ENCODE measurements around the gene PACS2. TPM values are rescaled to one million over a fixed set of nuclear protein-coding genes. Genes with fewer than 3 reads are reported as not detected.
A peak's percentile ranks its signal among the peaks of the same experiment; 100 is the strongest.

The PACS2 gene
- total RNA-seq, 4 donors from 2014 or later: 142 to 225 (median 183) TPM

- TF ChIP-seq CTCF (IDR thresholded peaks at IDR 0.05): no peak
- H3K4me1 ChIP-seq: peaks cover 0 to 5% (median 2%) of the 10 kb centered on the region in 4 donors
- H3K27me3 ChIP-seq: no peaks in the 10 kb centered on the region
- H3K9me3 ChIP-seq: no peaks in the 10 kb centered on the region
- no peak overlapping the region for H3K27ac ChIP-seq
- H3K4me3 ChIP-seq: no peak overlapping the region
- peaks cover 0 to 6% (median 0%) of the 10 kb centered on the region in 3 donors for H3K36me3 ChIP-seq
- 72 to 79% methylated on average over 9 of the region's 9 CpGs for WGBS, 2 donors
- no peak for DNase-seq (ENCODE audit: low spot score in 2 of 2)
Measured at GRCh38 chr14:105305791-105306190, 8.8 kb upstream of the PACS2 start.

- no peak overlapping the region for H3K4me3 ChIP-seq
- H3K27ac ChIP-seq: no peak overlapping the region
Measured at GRCh38 chr14:105307052-105307727, 7.4 kb upstream of the PACS2 start.

DNA sequence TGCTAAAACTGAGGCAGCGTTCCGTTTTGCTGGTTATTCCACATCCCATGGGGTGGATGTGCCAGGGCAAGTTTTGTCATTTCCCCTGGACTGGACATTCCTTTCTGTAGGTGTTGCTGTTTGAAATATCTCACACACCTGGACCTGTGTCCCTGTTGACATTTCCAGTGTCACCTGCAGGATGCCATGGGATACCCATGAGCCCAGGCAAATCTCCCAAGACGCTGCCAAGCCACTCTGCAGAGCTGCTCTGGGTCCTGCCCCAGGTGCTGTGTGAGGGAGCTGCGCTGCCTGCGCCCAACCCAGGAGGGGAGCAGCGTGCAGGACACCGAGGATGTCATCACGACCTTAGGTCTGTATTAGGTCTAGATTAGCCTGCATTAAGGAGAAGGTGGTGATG lies 5.2 kb upstream of the PACS2 start:
- no peaks in the 10 kb centered on the region for H3K9me3 ChIP-seq
- peaks cover 0 to 14% (median 7%) of the 10 kb centered on the region in 4 donors for H3K4me1 ChIP-seq
- H3K4me3 ChIP-seq: no peak overlapping the region
- DNase-seq (ENCODE audit: low spot score in 2 of 2): no peak
- no peaks in the 10 kb centered on the region for H3K27me3 ChIP-seq
- H3K36me3 ChIP-seq: peaks cover 0 to 6% (median 0%) of the 10 kb centered on the region in 3 donors
- TF ChIP-seq POLR2A (IDR thresholded peaks at IDR 0.05) (no peak), EP300 (IDR thresholded peaks at IDR 0.05) (no peak), CTCF (IDR thresholded peaks at IDR 0.05) (no peak)
- no peak overlapping the region for H3K27ac ChIP-seq
- whole genome bisulfite sequencing, 2 donors: 95 to 96% methylated on average over 8 of the region's 8 CpGs

More at GRCh38 chr14:105307052-105307727, 7.4 kb upstream of the PACS2 start:
- Histone ChIP-seq H3K9me3 (no peaks in the 10 kb centered on the region), H3K36me3 (peaks cover 0 to 6% (median 0%) of the 10 kb centered on the region in 3 donors), H3K27me3 (no peaks in the 10 kb centered on the region), H3K4me1 (no peaks in the 10 kb centered on the region)
- TF ChIP-seq POLR2A (IDR thresholded peaks at IDR 0.05) (no peak), CTCF (IDR thresholded peaks at IDR 0.05) (no peak), EP300 (IDR thresholded peaks at IDR 0.05) (no peak)
- WGBS, 2 donors: 61 to 72% methylated on average over 4 of the region's 4 CpGs
- no peak for DNase-seq (ENCODE audit: low spot score in 2 of 2)

GRCh38 chr14:105311838-105312237 lies 2.7 kb upstream of the PACS2 start:
- Histone ChIP-seq H3K27ac (no peak overlapping the region), H3K4me3 (no peak overlapping the region), H3K27me3 (no peaks in the 10 kb centered on the region), H3K4me1 (peaks cover 0 to 29% (median 22%) of the 10 kb centered on the region in 4 donors), H3K9me3 (no peaks in the 10 kb centered on the region), H3K36me3 (peaks cover 0 to 6% (median 0%) of the 10 kb centered on the region in 3 donors)
- no peak for DNase-seq (ENCODE audit: low spot score in 2 of 2)
- WGBS, 2 donors: 77 to 83% methylated on average over 9 to 12 of the region's 12 CpGs
- TF ChIP-seq POLR2A (IDR thresholded peaks at IDR 0.05): no peak
- TF ChIP-seq EP300 (IDR thresholded peaks at IDR 0.05): no peak
- no peak for TF ChIP-seq CTCF (IDR thresholded peaks at IDR 0.05)

DNA sequence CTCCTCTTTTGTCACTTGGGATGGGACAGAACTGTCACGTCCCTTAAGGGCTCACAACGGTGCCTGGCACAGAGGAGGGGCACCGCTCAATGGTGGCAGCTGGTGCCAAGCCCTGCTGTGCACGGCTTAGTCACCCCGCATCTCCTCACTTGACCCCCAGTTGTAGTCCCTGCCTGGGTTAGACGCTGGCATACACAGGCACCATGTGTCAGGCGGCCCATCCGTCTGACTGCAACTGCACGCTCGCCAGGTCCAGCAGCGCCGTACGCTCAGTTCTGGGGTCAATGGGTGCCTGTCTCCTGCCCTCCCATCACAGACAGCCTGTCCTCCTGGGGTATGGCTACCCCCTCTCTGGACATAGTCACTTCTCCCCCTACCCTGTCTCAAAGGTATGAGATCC lies 1.6 kb upstream of the PACS2 start:
- peaks cover 0 to 40% (median 30%) of the 10 kb centered on the region in 4 donors for H3K4me1 ChIP-seq

More for the DNA sequence above, 1.6 kb upstream of the PACS2 start:
- H3K9me3 ChIP-seq: no peaks in the 10 kb centered on the region
- H3K36me3 ChIP-seq: no peaks in the 10 kb centered on the region
- no peaks in the 10 kb centered on the region for H3K27me3 ChIP-seq
- DNase-seq (ENCODE audit: low spot score in 2 of 2): no peak
- H3K4me3 ChIP-seq: no peak overlapping the region
- H3K27ac ChIP-seq: peak overlapping the region in 3 of 4 donors; percentile 97 to 100 (median 99)
- 79 to 85% methylated on average over 7 to 13 of the region's 13 CpGs for WGBS, 2 donors
- TF ChIP-seq EP300 (IDR thresholded peaks at IDR 0.05) (no peak), POLR2A (IDR thresholded peaks at IDR 0.05) (no peak), CTCF (IDR thresholded peaks at IDR 0.05) (no peak)
